Measurements from ENCODE around the gene SMOC2. TPM values are rescaled to one million over a fixed set of nuclear protein-coding genes. Genes with fewer than 3 reads are reported as not detected.
"Not testable (repeated sequence)": the region's sequence is repeated elsewhere in the genome, so short reads cannot be mapped to it uniquely, and the experiment has no call there.

Gene SMOC2
- total RNA-seq, 1 donor from 2014 or later, result 18.7 TPM

DNA sequence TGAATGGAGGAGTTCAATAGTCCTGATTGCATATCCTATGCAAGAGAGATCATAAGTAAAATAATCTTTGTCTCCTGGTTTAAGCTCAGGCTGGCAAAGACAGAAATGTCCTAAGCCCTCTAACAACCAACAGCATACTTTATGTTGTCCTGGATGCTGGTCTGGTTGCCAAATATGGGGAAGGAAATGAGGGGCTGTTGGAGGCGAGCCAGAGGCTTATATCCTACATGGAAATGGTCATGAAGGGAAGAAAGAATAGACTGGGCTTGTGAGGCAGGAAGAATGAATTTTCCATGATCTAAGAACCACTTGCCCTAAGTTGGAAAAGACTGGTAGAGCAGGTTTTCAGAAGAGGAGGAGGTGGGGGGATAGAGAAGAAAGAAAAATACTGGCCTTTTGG, 237.1 kb downstream of the SMOC2 start:
- DNase-seq (no peak), ATAC-seq (no peak)
- intact Hi-C loops (cut with micrococcal nuclease), result no loop called here

DNA sequence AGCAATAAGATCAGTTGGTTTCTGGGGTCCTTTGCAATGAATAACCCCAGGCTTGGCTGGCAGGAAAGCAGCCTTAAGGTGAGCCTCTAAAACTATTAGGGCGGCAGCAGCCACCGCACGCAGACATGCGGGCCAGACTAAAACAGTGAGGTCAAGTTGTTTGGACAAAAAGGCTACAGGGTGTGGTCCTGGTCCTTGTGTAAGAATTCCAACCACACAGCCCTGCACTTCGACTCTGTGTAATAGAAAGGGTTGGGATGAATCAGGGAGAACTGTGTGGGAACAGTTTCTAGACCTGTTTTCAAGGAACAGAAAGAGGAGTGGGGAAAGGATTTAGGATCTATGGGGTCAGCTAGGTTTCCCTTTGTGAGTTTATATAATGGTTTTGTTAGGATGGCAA, 237.6 kb downstream of the SMOC2 start:
- intact Hi-C loops (cut with micrococcal nuclease), result no loop called here
- no peak for DNase-seq
- no peak for ATAC-seq

- intact Hi-C loops (cut with micrococcal nuclease), result no loop called here
- DNase-seq, result no peak
Observed at GRCh38 chr6:168681748-168682147, 240.8 kb downstream of the SMOC2 start.

DNA sequence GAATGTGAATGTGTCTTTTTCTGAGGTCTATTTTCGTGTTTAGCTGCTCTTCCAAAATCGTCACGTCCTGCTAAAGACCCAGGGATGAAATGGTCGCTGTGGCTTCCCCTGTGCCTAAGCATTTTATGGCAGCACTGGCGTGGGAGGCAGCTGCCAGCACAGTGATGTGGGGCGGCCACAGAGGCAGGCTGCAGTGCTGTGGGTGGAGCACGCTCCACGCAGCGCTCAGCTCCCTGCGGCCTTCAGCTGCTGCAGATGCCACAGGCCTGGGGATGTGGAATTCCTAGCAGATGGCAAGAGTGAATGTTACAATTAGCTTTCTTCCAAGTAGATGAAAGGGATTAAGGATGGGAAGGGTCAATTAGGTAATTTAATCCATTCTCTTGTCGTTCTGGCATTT, 242.6 kb downstream of the SMOC2 start:
- intact Hi-C loops (cut with micrococcal nuclease), result no loop called here
- no peak for DNase-seq
- ATAC-seq, result peak; percentile 33

More at GRCh38 chr6:168681748-168682147, 240.8 kb downstream of the SMOC2 start:
- ATAC-seq, result no peak

DNA sequence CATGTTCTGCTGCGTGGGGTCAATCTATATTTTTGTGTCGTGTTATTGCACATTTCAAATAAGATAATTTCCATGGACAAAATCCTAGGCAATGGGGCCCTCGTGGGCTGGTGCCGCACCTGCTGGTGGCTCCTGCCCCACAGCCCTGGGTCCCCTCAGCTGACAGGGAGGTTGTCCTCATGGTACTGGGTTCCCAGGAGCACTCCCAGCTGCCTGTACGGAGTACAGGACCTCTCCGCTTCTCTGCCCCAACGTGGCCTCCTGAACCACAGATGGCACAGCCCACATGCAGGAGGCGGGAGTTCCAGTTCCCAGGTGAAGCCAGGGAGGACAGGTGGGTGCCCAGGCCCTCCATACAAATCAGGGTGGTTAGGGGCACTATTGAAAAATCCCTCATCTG, 243.5 kb downstream of the SMOC2 start:
- intact Hi-C loops (cut with micrococcal nuclease), result no loop called here
- ATAC-seq (no peak), DNase-seq (no peak)

DNA sequence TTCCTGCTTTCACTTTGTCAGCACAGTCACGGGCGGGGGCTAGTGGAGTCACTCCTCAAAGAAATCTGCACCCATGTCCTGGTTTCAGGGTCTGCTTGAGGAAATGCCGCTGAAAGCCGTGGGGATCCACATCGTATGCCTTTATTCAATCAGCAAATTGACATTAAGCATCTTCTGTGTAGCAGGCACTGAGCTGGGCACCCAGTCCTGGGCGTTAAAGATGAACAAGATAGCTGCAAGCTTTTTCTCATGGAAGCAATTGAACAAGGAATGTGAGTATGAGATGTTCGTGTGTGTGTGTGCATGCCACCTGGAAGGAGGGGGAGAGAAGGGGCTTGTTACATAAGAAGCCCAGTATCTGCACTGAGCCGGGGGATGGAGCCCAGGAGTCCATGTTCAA, 243.9 kb downstream of the SMOC2 start:
- ATAC-seq (no peak), DNase-seq (no peak)
- intact Hi-C loops (cut with micrococcal nuclease), result no loop called here

DNA sequence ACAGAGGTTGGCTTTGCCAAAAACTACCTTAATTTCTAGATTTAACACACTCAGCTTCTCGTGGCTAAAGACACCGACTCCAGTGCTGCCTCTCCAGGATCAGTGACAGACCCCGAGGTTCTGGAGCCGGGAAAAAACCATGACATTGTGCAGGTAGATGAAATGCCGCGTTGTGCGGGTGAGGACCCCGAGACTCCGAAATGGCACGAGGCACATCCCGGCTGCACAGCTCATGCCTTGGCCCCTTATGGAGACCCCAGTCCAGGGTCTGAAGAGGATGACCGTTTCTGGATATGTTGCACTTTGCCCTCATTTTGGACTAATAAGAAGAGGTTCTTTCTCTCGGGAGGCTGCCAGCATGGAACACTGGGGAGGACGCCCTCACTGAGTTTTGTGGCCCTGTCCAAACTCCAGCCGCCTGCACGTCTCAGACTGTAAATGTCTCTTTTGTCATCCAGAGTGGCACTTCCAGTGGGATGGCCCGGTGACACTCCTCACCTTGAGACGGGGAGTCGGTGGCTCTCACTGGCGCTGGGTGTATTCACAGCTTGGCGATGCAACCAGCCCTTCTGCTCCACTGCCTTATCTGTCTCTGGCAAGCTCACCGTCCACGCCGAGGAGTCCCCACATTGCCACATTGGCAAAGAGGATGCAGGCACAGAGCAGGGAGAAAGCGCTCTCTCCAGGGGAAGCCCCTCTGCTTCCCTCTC, 245.2 kb downstream of the SMOC2 start:
- intact Hi-C loops (cut with micrococcal nuclease), result no loop called here
- DNase-seq (no peak), ATAC-seq (no peak)

DNA sequence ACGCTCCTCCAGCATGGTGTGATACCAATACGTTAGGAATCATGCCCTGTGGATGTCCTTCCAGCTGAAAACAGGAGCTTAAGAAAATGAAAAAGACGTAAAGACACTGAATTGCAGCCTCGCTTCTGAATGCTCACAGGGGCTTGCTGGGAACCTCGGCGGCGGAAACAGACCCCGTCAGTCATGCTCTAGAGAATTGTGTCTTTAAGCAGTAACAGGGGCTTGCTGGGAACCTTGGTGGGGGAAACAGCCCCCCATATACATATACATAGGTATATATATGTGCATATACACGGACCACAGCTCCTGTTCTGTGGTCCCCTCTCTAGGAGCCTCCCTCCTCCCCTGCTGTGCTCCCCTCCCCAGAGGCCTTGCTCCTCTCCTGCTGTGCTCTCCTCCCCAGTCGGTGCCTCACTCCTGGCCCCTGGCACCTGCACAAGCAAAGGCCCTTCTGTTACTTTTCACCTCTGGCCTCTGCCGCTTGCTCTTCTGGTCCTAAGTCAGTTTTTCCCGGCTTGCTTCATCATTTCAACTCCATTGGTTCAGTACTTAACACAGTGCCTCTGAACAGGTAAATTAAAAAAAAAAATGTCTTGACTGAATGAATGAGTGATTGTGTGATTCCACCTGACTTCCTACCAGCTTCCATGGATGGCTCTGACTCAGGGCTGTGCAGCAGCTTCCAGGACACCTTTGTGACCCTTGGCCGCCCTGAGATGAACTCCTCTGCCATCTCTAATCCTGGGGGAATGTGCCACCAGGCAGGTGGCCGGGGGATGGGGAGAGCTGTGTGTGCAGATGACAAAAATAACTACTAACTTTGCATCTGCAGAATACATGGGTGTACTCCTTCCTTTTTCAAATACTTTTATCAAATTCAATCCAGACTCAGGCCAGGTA, 246.1 kb downstream of the SMOC2 start:
- ATAC-seq (no peak), DNase-seq (no peak)
- intact Hi-C loops (cut with micrococcal nuclease), result no loop called here

GRCh38 chr6:168690271-168690670, 249.3 kb downstream of the SMOC2 start:
- intact Hi-C loops (cut with micrococcal nuclease), result no loop called here
- ATAC-seq, result no peak
- no peak for DNase-seq

DNA sequence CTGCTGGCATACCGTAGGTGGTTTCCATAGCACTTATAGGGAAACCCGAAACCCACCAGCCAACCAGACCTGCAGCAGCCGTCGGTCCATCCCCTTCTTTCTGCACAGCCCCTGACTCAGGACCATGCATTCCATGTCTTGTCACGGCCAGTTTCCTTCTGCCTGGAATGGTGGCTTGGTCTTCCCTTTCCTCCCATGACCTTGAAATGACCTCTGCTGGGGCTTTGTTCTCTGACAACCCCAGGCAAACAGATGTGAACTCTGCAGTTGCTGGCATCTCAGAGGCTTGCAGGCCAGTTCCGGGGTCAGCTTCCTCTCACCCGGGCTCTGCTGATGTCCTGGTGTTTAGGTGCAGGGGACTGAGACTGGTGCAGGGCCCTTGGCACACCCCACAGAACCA, 250.8 kb downstream of the SMOC2 start:
- no peak for ATAC-seq
- intact Hi-C loops (cut with micrococcal nuclease), result no loop called here
- DNase-seq, result no peak

- intact Hi-C loops (cut with micrococcal nuclease), result no loop called here
- no peak for DNase-seq
- ATAC-seq, result no peak
Observed at GRCh38 chr6:168692193-168692914, 251.4 kb downstream of the SMOC2 start.

DNA sequence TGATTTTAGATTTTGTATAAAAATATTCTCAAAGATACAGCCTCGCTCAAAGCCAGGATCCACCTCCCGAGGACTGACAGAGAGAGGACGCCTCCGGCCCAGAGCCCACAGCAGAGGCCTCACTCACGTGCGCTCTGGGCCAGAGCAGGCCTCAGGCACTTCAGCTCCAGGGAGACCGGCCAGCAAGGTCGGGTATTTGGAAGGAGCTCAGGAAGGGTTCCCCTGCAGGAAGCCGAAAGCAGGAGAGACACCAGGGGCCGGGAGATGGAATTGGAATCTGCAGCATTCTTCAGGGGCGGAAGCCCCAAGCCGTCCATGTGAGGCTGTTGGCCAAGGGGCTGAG, 251.9 kb downstream of the SMOC2 start:
- DNase-seq; intact Hi-C loops (cut with micrococcal nuclease): not testable (repeated sequence)
- ATAC-seq, result peak; percentile 90

DNA sequence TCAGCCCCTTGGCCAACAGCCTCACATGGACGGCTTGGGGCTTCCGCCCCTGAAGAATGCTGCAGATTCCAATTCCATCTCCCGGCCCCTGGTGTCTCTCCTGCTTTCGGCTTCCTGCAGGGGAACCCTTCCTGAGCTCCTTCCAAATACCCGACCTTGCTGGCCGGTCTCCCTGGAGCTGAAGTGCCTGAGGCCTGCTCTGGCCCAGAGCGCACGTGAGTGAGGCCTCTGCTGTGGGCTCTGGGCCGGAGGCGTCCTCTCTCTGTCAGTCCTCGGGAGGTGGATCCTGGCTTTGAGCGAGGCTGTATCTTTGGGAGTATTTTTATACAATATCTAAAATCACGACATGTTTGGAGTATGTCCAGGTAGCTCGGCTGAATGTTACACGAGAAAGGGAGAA, 253.8 kb downstream of the SMOC2 start:
- intact Hi-C loops (cut with micrococcal nuclease); DNase-seq: not testable (repeated sequence)
- peak; percentile 87 for ATAC-seq

DNA sequence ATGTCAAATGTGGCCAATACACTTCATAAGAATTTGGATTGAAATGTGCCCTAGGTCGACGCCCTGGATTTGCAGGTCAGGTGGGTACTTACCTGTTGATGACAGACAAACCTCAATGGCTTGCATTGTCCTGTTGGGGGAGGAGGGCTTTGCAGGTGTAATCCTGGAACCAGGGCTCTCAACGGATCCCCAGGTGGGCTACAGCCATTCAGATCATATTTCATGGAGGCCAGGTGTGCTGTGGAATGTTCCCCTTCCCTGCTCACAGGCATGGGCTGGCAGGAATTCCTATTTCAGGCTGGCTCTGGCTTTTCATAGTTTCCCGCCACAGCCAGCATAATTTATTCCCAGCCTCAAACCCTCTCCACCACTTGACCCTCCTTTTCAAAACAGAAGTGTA, 254.7 kb downstream of the SMOC2 start:
- ATAC-seq (no peak), DNase-seq (no peak)
- intact Hi-C loops (cut with micrococcal nuclease), result no loop called here

DNA sequence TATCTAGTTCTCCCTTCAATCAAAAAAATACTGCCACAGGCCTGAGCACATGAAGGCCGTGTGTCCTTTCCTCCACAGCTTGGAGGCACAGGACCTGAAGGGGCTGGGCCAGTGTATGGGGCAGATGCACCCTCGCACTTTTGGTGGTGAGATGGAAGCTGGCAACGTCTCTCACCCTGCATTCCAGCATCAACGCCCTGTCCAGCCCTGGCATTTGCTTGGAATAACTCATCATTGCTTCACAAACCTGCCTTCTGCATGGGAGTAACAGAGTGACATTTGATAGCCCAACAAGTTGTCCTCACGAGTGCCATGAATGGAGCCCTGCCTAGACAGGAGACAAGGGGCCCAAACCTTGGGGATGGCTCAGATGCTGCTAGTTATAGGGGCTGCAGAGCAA, 257.9 kb downstream of the SMOC2 start:
- DNase-seq, result no peak
- no peak for ATAC-seq
- intact Hi-C loops (cut with micrococcal nuclease), result no loop called here

GRCh38 chr6:168699631-168700295, 258.8 kb downstream of the SMOC2 start:
- DNase-seq, result peak; percentile 66
- ATAC-seq, result peak; percentile 73
- intact Hi-C loops (cut with micrococcal nuclease), result no loop called here

DNA sequence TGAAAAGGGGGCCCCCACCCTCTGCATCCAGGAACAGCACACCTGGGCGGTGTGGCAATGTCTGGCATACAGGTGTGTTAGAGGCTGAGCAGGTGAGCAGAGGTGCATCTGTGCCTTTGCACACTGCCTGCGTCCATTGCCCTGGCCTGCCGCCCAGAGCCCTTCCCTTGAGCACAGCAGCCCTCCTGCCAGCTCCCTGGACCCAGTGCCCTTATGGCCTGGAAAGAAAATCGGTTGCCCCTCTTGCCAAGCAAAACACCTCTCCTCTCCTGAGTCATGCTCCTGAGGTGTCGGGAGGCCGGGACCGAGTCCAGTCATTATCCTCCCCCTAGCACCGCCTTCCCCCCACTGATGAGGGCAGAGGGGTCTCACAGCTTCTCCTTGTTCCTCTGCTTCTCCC, 259.9 kb downstream of the SMOC2 start:
- intact Hi-C loops (cut with micrococcal nuclease), result no loop called here
- DNase-seq, result no peak
- ATAC-seq, result no peak

DNA sequence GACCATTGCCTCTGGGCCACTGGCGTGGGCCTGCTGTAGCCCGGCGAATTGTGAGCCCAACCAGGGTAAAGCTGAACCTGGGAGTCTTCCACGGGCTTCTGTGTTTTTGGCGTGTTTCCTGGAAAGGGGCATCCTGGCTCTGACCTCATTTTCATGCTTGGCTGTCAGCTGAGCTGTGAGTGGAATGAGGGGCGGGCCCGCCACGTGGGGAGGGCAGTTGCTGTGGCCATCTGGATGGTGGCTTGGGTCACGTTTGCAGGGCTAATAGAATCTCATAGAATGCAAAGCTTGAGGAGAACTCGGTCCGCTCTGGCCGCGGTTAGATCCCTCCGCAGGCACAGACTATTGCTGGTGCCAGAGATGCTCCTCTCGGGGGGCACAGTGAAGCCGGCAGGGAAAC, 263.0 kb downstream of the SMOC2 start:
- intact Hi-C loops (cut with micrococcal nuclease), result no loop called here
- ATAC-seq (no peak), DNase-seq (no peak)

GRCh38 chr6:168704678-168705077, 263.7 kb downstream of the SMOC2 start:
- ATAC-seq (no peak), DNase-seq (no peak)
- intact Hi-C loops (cut with micrococcal nuclease), result no loop called here

GRCh38 chr6:168705271-168705670, 264.3 kb downstream of the SMOC2 start:
- intact Hi-C loops (cut with micrococcal nuclease); DNase-seq; ATAC-seq: not testable (repeated sequence)

All from left ventricle myocardium superior (tissue), 1 donor.